Measurements from ENCODE around the gene WASF2.

Gene WASF2

GRCh38 chr1:27528818-27529703 is 39.1 kb upstream of the WASF2 start:
- Histone ChIP-seq H3K9me3 (ENCODE audit: control insufficient read depth, low read length) (no peaks in the 10 kb centered on the region), H3K27me3 (replicated peaks; ENCODE audit: control insufficient read depth, insufficient read depth, low read length, poor library complexity, severe bottlenecking) (no peaks in the 10 kb centered on the region), H3K4me1 (ENCODE audit: control insufficient read depth, insufficient read depth, low read length, poor library complexity, severe bottlenecking) (peaks cover 43% of the 10 kb centered on the region), H3K36me3 (ENCODE audit: control insufficient read depth, insufficient read depth, low read length) (peaks cover 2% of the 10 kb centered on the region), H3K4me3 (ENCODE audit: insufficient read depth, low read depth, low read length, poor library complexity, severe bottlenecking) (no peak overlapping the region), H3K27ac (ENCODE audit: insufficient read depth, low read length, poor library complexity, severe bottlenecking) (peak overlapping the region; percentile 68)
- DNase-seq, result no peak

DNA sequence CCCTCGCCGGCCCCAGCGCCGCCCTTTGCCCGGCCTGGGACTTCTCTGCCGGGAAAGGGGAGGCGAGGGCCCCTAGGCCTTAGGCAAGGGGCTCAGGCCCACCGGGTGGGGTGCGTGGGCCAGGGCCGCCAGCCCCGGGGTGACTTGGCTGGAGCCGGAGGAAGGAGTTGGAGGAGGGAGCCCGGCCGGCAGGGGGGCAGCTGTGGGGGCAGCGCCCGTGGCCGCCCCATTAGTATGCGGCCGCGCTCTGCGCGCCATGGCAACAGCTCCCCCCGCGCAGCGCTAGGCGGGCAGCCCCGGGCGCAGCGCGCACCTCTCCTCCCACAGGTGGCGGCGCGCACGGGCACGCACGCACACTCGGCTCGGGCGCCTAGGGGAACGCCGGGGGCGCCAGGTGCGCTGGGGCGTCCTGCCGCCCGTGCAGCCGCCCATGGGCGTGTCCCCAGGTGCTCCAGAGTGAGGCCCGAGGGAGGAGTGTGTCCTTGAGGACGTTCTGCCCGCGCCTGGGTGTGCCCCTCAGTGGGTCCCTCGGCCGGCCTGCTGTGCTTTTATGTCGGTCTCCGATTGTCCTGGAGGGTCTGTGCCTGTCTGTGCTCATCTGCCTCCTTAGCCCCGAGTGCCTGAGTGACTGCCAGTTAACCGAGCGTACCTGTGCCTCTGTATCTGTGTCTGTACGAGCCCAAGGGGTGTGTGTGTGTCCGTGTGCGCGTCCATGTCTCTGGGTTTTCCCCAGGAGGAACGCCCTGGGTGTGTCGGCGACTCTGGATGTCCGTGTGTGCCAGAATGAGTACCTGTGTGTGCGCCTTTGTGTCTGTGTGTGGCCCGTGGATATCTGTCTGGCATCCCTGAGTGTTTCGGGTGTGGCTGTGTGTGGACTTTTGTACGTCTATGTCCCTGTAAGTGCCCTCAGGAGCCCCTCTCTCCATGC is 38.2 kb upstream of the WASF2 start:
- no peaks in the 10 kb centered on the region for H3K36me3 ChIP-seq (ENCODE audit: control insufficient read depth, insufficient read depth, low read length)
- H3K27ac ChIP-seq (ENCODE audit: insufficient read depth, low read length, poor library complexity, severe bottlenecking), result peak overlapping the region; percentile 68
- H3K9me3 ChIP-seq (ENCODE audit: control insufficient read depth, low read length), result no peaks in the 10 kb centered on the region
- H3K27me3 ChIP-seq (replicated peaks; ENCODE audit: control insufficient read depth, insufficient read depth, low read length, poor library complexity, severe bottlenecking), result no peaks in the 10 kb centered on the region
- peak overlapping the region; percentile 46 for H3K4me3 ChIP-seq (ENCODE audit: insufficient read depth, low read depth, low read length, poor library complexity, severe bottlenecking)
- DNase-seq, result peak in 2 of 3 donors; percentile 11 to 21
- H3K4me1 ChIP-seq (ENCODE audit: control insufficient read depth, insufficient read depth, low read length, poor library complexity, severe bottlenecking), result peaks cover 52% of the 10 kb centered on the region

DNA sequence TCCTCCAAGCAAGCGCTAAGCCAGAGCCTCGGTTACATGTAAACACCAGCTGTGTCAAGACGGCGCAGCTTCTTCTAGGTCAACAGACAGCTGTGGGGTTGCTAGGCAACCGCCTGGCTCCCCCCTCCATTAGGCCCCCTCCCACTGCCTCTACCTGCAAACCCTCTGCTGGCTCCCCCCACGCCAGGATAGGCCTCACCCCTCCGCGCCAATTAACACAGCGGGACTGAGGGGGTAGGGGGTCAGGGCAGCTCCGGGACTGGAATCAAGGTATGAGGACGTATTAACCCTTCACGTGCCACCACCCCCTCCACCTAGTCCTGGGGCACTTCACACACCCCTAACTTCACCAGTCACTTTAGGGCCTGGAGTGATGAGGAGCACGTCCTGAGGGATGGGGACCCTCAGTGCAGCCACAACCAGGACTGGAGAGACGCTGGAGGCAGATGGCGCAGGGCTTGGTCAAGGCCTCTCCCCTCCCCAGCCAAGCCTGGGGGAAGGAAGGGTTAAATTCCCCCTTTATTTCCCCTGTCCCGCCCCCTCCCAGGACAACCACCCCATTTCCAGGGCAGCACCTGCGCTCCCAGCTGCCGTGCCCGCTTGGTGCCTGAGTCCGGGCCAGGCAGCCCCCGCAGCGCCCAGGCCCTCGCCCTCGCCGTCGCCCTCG is 37.4 kb upstream of the WASF2 start:
- Histone ChIP-seq H3K9me3 (ENCODE audit: control insufficient read depth, low read length) (no peaks in the 10 kb centered on the region), H3K4me3 (ENCODE audit: insufficient read depth, low read depth, low read length, poor library complexity, severe bottlenecking) (peak overlapping the region; percentile 46), H3K27ac (ENCODE audit: insufficient read depth, low read length, poor library complexity, severe bottlenecking) (peak overlapping the region; percentile 68), H3K36me3 (ENCODE audit: control insufficient read depth, insufficient read depth, low read length) (no peaks in the 10 kb centered on the region), H3K4me1 (ENCODE audit: control insufficient read depth, insufficient read depth, low read length, poor library complexity, severe bottlenecking) (peaks cover 56% of the 10 kb centered on the region), H3K27me3 (replicated peaks; ENCODE audit: control insufficient read depth, insufficient read depth, low read length, poor library complexity, severe bottlenecking) (no peaks in the 10 kb centered on the region)
- peak in 2 of 3 donors; percentile 30 to 32 for DNase-seq

DNA sequence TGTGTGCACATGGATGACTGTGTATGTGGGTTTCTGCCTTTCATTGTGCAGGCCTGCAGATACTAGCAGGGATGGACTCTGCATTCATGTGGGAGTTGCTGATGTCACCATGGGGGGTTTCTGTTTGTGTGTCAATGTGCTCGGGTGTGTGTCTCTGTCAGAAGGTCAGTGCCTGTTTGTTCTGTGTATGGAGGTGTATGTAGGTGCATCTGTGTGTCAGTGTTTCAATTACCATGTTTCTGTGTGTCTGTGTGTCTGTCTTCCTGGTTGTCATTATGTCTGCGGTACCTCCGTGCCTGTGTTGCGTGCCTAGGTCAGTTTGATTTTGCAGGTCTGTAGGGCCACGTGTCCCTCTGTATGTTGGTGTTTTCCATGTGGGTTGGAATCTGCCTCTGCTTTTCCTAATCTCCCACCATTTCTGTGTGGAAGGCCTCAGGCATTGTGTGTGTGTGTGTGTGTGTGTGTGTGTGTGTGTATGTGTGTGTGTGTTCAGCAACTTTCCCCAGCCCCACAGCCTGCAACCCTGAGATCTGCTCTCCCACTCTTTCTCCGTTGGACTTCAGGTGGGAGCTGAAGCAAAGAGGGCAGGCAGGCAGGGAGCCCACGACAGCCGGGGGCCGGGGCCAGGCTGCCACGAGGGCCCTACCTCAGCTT is 36.7 kb upstream of the WASF2 start:
- Histone ChIP-seq H3K36me3 (ENCODE audit: control insufficient read depth, insufficient read depth, low read length) (no peaks in the 10 kb centered on the region), H3K27me3 (replicated peaks; ENCODE audit: control insufficient read depth, insufficient read depth, low read length, poor library complexity, severe bottlenecking) (no peaks in the 10 kb centered on the region), H3K4me3 (ENCODE audit: insufficient read depth, low read depth, low read length, poor library complexity, severe bottlenecking) (peak overlapping the region; percentile 46), H3K4me1 (ENCODE audit: control insufficient read depth, insufficient read depth, low read length, poor library complexity, severe bottlenecking) (peaks cover 56% of the 10 kb centered on the region), H3K9me3 (ENCODE audit: control insufficient read depth, low read length) (no peaks in the 10 kb centered on the region), H3K27ac (ENCODE audit: insufficient read depth, low read length, poor library complexity, severe bottlenecking) (peak overlapping the region; percentile 68)
- no peak for DNase-seq

- Histone ChIP-seq H3K4me3 (ENCODE audit: insufficient read depth, low read depth, low read length, poor library complexity, severe bottlenecking) (peak overlapping the region; percentile 46), H3K27me3 (replicated peaks; ENCODE audit: control insufficient read depth, insufficient read depth, low read length, poor library complexity, severe bottlenecking) (no peaks in the 10 kb centered on the region), H3K9me3 (ENCODE audit: control insufficient read depth, low read length) (no peaks in the 10 kb centered on the region), H3K36me3 (ENCODE audit: control insufficient read depth, insufficient read depth, low read length) (no peaks in the 10 kb centered on the region), H3K4me1 (ENCODE audit: control insufficient read depth, insufficient read depth, low read length, poor library complexity, severe bottlenecking) (peaks cover 67% of the 10 kb centered on the region), H3K27ac (ENCODE audit: insufficient read depth, low read length, poor library complexity, severe bottlenecking) (peak overlapping the region; percentile 68)
- DNase-seq, result no peak
Measured at GRCh38 chr1:27525296-27526272, 35.6 kb upstream of the WASF2 start.

GRCh38 chr1:27523337-27524020 is 33.5 kb upstream of the WASF2 start:
- no peak for DNase-seq
- Histone ChIP-seq H3K4me3 (ENCODE audit: insufficient read depth, low read depth, low read length, poor library complexity, severe bottlenecking) (peak overlapping the region; percentile 69), H3K27me3 (replicated peaks; ENCODE audit: control insufficient read depth, insufficient read depth, low read length, poor library complexity, severe bottlenecking) (no peaks in the 10 kb centered on the region), H3K27ac (ENCODE audit: insufficient read depth, low read length, poor library complexity, severe bottlenecking) (peak overlapping the region; percentile 77), H3K4me1 (ENCODE audit: control insufficient read depth, insufficient read depth, low read length, poor library complexity, severe bottlenecking) (peaks cover 65% of the 10 kb centered on the region), H3K36me3 (ENCODE audit: control insufficient read depth, insufficient read depth, low read length) (no peaks in the 10 kb centered on the region), H3K9me3 (ENCODE audit: control insufficient read depth, low read length) (no peaks in the 10 kb centered on the region)

GRCh38 chr1:27522432-27523336 is 32.7 kb upstream of the WASF2 start:
- Histone ChIP-seq H3K4me3 (ENCODE audit: insufficient read depth, low read depth, low read length, poor library complexity, severe bottlenecking) (peak overlapping the region; percentile 69), H3K36me3 (ENCODE audit: control insufficient read depth, insufficient read depth, low read length) (no peaks in the 10 kb centered on the region), H3K27ac (ENCODE audit: insufficient read depth, low read length, poor library complexity, severe bottlenecking) (peak overlapping the region; percentile 77), H3K9me3 (ENCODE audit: control insufficient read depth, low read length) (no peaks in the 10 kb centered on the region), H3K27me3 (replicated peaks; ENCODE audit: control insufficient read depth, insufficient read depth, low read length, poor library complexity, severe bottlenecking) (no peaks in the 10 kb centered on the region), H3K4me1 (ENCODE audit: control insufficient read depth, insufficient read depth, low read length, poor library complexity, severe bottlenecking) (peaks cover 59% of the 10 kb centered on the region)
- DNase-seq, result peak; percentile 22 to 62 (median 31)
